GM12892 (cell line): ENCODE measurements around the gene STARD4.
A peak's percentile ranks its signal among the peaks of the same experiment; 100 is the strongest.

ENCODE experiments used
- POLR2A ChIP-seq: IDR thresholded peaks from 2 replicates; pipeline ENCODE4 v1.6.1; 2011; ENCODE audit warnings: low read depth, low read length, control low read depth
- TAF1 ChIP-seq: IDR thresholded peaks from 2 replicates; pipeline ENCODE4 v1.6.1; 2011; ENCODE audit warnings: low read depth, mild to moderate bottlenecking, control low read depth, low read length, borderline replicate concordance

DNA sequence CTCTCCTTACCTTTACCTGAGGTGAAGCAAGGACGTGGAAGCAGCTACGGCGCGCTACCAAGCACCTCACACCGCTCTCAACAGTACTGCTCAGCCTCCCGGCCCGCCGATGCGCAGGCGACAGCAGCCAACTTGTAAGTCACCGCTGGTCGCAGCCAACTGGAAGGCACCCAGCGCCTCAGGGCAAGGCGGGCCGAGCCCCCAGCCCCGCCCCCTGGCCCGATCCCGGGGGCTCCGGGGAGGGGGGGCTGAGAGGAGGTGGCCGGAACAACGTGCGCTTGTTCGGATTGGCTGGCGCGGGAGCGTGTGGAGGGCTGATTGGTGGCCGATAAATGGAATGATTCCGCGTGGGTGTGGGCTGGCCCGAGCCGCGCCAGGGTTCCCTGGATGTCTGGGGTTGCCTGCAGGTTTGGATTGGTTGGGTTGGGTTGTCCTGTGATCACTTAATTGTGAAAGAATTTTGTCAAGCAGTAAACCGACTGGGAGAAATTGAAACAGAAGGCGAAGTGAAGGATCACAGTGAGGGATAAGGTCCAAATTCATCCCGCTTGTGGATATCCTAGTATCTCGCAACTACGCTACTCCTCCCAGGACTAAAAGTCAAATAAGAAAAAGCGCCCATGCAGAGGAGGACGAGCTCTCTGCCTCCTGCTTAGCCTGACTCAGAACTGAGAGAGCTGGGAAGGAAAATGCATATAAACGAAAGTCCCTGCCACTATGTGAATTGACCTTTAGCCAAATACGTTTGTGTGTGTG lies at the start of gene STARD4:
- TF ChIP-seq POLR2A (peak; percentile 97), TAF1 (peak; percentile 85)
